Activated CD4-positive, alpha-beta T cell treated with anti-CD3 and anti-CD28 coated beads for 4 hours (primary cell): ENCODE measurements around the gene TANC1.

Experiments
- DNase-seq, 2 donors: peaks; one replicate each; pipeline ENCODE4 v3.0.0-alpha.2; 2020

Gene TANC1

DNA sequence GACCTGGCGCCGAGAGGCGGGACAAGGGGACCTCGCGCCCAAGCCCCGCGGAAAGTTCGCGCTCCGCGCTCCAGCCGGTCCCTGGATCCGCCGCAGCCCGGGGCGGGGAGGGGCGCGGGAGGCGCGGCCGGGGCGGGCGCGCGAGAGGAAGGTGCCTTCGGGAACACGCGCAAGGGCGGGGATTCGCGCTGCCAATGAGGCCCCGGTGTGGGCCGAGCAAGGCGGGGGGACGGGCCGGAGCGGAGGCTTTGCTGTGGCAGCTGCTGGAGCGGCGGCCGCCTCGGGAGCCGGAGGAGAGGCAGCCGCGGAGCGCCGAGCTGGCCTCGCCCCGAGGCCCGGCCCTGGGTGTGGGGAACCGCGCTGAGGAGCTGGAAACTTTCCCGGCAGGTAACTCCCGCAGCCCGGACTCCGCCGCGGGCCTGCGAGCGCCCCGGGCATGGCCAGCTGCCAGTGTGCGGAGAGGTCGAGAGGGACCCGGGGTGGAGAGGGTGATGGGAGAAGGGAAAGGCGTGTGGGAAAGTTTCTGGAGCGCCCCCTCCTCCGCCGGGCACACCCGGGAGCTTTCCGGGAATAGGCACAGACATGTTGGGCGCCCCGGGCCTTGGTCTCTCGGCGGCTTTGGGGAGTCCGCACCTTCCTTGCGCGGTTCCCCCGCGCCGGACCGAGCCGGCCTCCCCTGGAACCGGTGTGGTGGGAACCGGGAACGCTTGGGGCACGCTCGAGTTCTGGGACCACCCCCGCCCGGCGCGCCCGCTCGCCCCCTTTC is at the start of gene TANC1:
Gene TANC1 (plus strand): TSS at position 245 of the 766 bp plus-strand sequence. CDS start 97,271 bp downstream, outside the sequence.
- DNase-seq, result peak; percentile 22 to 36

- DNase-seq, result no peak
These were observed 46.6 kb upstream of the TANC1 start for GRCh38 chr2:158921599-158922408.

DNA sequence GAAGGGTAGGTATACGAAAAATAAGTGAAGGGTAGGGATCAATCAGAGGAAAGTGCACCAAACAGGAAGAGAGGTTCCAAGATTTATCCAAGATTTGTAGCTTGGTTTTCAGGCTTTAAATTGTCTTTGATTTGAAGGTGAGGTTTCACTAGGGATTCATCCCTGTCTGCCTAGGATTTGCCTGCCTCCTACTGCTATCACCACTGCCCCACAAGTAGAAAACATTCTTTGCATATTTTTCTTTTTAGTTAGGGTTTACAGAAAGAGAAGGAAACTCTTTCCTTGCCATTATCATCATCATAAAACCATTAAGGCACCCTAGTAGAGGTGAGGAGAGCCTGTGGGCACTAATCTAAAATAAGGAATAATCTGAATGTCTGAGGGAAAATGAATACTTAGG is 45.8 kb upstream of the TANC1 start:
- no peak for DNase-seq

- no peak for DNase-seq
These were observed 45.3 kb upstream of the TANC1 start for GRCh38 chr2:158923180-158923594.

DNA sequence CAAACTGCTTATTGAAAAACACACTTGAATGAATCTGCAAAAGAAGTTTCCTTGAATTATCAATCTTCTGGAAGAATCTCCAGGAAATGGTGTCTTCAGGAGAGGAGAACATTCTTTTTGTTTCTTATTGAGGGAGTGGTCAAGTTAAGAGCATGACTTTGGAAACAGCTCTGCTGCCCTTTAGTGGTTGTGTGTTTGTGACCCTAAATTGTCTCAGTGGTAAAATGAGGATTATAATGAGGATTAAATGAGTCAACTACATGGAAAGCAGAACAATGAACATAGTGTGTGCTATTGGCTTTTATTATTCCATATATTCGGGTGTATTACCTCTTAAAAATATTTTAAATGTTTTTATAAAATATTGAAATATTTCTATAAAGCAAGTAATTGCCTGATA is 44.8 kb upstream of the TANC1 start:
- DNase-seq, result no peak

GRCh38 chr2:158926478-158926948 is 41.9 kb upstream of the TANC1 start:
- no peak for DNase-seq

GRCh38 chr2:158928515-158928914 is 39.9 kb upstream of the TANC1 start:
- no peak for DNase-seq

DNA sequence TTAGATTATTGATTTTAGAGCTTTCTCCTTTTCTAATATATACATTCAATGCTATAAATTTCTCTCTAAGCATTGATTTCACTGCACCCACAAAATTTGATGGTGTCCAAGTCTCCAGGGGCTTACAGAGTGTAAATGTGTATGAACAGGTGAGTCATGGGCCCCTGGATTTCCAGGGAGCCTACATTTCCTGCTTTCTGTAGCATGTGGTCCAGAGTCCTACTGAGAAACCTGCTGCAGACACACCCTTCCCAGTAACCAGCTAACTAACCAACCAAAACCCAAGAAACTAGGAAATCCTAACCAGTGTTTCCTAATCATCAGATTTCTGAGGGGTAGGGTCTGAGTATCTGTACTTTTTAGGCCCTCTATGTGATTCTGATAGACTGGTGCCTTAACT is 39.5 kb upstream of the TANC1 start:
- DNase-seq, result no peak

GRCh38 chr2:158931572-158931971 is 36.9 kb upstream of the TANC1 start:
- no peak for DNase-seq

GRCh38 chr2:158932131-158932645 is 36.3 kb upstream of the TANC1 start:
- DNase-seq, result no peak

DNA sequence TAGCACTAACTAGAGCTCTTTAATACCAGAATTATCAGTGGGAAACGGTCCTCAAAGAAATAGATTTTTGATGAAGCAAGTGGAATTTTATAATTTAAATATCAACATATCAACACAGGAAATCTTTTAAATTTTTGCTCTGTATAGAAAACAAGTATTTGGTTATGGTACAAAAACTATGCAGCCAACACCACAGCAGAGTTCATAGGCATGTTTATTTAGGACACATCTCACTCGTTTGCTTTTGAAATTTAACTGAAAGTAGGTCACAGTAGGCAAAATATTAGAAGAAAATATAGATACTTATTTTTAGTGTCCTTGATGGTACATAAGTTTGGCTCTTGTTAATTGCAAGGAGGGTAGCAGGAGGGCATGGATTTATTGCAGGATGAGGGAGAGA is 34.3 kb upstream of the TANC1 start:
- no peak for DNase-seq

DNA sequence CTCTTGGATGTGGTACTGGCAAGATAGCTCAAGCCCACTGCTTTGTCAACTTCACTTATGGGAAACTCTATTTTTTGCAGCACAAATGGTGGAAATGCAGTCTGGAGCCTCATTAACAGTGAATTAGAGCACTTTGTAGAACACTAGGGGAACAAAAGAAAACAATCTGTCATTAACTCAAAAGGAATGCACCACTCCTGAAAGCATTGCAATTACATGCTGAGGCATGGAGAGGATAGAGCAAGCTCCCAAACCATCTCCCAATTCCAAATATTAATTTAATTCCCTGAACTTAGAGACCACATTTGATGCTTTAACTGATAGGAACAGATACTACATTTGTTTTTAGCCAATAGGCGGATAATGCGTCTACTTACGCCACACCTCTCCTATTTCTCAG is 32.8 kb upstream of the TANC1 start:
- DNase-seq, result no peak

DNA sequence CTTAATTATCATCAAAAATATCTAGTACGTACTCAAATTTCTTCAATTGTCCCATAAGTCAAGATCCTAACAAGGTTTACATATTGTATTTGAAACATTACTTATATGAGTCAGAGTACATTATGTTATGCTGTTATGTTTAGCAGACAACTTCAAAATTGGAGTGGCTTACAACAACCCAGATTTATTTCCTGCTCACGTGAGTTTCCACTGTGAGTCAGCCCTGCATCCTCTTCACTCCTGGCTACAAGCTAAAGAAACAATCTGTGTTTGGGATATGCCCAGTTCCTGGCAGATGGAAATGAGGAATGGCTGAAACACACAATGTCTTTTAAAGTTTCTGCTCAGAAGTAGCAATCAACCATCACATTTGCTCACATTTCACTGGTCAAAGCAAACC is 31.5 kb upstream of the TANC1 start:
- no peak for DNase-seq

GRCh38 chr2:158940356-158940755 is 28.1 kb upstream of the TANC1 start:
- no peak for DNase-seq

- DNase-seq, result no peak
These were observed 24.5 kb upstream of the TANC1 start for GRCh38 chr2:158943973-158944372.

DNA sequence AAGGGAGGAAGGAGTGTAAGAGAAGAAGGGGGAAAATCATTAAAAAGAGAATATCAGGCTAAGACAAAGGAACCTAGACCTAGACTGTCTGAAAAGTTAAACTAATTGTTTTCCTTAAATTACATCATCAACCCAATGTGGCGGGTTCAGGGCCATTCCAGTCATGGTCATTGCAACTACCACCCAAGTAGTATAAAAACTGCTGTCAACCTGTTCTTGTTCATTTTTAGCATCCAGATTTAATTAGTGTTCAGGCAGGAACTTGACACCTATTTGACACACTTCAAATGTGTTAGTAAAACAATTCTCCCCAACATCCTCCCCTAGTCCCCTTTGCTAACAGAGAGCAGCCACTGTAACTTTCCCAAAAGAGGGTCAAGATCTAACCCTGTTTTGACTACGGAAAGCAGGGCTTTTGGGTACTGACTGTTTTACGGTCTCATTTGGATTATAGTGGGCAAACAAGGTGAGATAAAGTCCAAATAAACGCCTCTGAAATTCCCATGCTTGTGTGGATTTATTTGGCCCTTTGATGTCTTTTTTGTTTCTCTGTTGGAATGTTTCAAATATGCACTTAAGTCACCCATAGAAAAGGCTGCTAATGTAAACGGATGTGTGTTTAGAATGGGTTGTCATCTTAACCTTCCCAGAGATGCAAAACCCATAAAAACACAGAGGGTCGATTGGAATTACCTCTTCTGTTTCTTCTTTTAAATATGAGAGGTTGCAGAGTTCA is 19.3 kb upstream of the TANC1 start:
- no peak for DNase-seq

DNA sequence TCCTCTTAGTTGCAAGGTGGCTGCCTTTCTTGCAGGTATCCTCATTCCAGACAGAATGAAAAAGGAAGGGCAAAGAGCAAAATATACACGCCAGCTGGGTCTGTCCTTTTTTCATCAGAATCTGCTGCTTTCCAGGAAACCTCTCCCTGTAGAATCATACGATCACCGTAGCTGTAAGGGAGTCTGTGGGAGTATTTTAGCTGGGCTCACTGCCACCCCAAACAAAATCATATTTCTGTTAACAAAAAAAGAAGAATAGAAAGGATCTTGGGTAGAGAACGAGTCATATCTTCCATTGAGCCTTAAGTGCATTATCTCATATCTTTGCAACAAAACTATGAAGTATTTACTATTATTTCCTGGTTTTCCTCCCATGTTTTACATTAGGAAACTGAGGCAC is 15.0 kb upstream of the TANC1 start:
- no peak for DNase-seq

- DNase-seq, result peak; percentile 13 to 24
These were observed 14.3 kb upstream of the TANC1 start for GRCh38 chr2:158953926-158954763.

DNA sequence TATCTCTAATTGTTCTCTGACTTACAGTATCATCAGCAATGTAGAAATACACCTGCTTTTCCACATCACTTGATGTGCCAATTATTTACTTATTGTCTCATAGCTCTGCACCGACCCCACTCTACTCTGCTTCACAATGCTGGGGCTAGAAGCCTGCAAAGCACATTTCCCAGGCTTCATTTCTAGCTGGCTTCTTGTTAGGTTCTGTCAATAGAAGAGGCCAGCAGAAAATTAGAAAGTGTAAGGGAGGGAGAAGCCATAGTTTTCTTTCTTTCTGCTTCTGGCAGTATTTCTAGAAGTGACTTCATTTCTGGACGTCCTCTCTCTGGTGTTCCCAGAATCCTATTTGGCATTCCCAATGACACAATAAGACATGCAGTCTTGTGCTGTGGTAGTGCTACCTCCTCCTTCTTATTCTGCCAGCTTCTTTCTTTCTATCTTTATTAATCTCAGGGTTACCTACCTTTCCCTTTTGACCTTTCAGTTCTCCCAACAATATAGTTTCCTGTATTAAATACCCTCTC is 12.5 kb upstream of the TANC1 start:
- DNase-seq, result no peak

DNA sequence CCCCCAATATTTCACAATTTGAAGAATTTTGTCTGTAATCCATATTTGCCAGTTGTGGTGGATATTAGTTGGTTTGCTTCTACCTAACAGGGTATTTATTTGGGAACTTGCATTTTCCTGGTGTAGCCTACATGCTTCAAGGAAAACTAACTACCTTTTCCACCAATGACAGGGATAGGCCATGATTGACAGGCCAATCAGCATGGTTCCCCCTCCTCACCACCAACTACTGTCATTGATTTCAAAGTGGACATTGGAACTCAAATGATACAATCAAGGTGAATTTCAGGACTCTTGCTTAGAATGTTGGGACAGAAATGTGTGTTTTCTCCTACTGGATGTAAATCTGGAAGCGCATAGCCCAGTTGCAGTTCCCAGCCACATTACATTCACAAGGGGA is 10.1 kb upstream of the TANC1 start:
- DNase-seq, result no peak

DNA sequence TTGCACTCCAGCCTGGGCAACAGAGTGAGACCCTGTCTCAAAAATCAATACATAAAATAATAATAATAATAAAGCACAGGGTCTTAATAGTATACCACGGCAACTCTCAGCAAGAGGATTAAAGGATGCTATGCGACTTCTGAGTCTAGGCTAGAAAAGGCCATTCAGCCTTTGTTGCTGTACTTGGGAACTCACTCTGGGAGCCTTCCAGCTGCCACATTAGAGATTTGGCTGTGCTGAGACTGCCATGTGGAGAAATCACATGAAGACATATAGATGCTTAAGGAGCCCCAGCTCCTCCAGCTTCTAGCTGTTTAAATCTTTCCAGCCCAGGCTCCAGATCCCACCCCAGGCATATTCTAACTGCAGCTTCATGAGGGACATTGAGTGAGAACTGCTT is 8.2 kb upstream of the TANC1 start:
- DNase-seq, result no peak

GRCh38 chr2:158962074-158962473 is 6.4 kb upstream of the TANC1 start:
- no peak for DNase-seq
